ENCODE data around the gene CMTM2. TPM values are rescaled to one million over a fixed set of nuclear protein-coding genes. Genes with fewer than 3 reads are reported as not detected.

The CMTM2 gene
- total RNA-seq, 4 donors from 2014 or later: not detected

- Histone ChIP-seq H3K4me3 (no peak overlapping the region), H3K4me1 (peaks cover 0 to 17% (median 0%) of the 10 kb centered on the region in 3 donors), H3K27ac (no peak overlapping the region), H3K27me3 (no peaks in the 10 kb centered on the region), H3K36me3 (peaks cover 0 to 49% of the 10 kb centered on the region in 2 donors), H3K9me3 (no peaks in the 10 kb centered on the region)
- 80 to 83% methylated on average over 1 of the region's 2 CpGs for WGBS, 2 donors (ENCODE audit: low coverage in 1 of 2)
- TF ChIP-seq EP300 (IDR thresholded peaks at IDR 0.05) (no peak), POLR2AphosphoS5 (IDR thresholded peaks at IDR 0.05) (no peak), CTCF (IDR thresholded peaks at IDR 0.05) (no peak), POLR2A (IDR thresholded peaks at IDR 0.05) (no peak)
- ATAC-seq: no peak
Measured at GRCh38 chr16:66617010-66617434, 37.8 kb downstream of the CMTM2 start.

- no peak overlapping the region for H3K4me3 ChIP-seq
- 52 to 77% methylated on average over 6 to 7 of the region's 7 CpGs for WGBS, 2 donors (ENCODE audit: low coverage in 1 of 2)
- no peak overlapping the region for H3K27ac ChIP-seq
- no peak for ATAC-seq
- H3K9me3 ChIP-seq: no peaks in the 10 kb centered on the region
- TF ChIP-seq POLR2AphosphoS5 (IDR thresholded peaks at IDR 0.05) (no peak), POLR2A (IDR thresholded peaks at IDR 0.05) (no peak), CTCF (IDR thresholded peaks at IDR 0.05) (no peak), EP300 (IDR thresholded peaks at IDR 0.05) (no peak)
- peaks cover 0 to 49% of the 10 kb centered on the region in 2 donors for H3K36me3 ChIP-seq
- no peaks in the 10 kb centered on the region for H3K27me3 ChIP-seq
- peaks cover 0 to 17% (median 0%) of the 10 kb centered on the region in 3 donors for H3K4me1 ChIP-seq
Measured at GRCh38 chr16:66617728-66618127, 38.5 kb downstream of the CMTM2 start.

- WGBS, 2 donors (ENCODE audit: low coverage in 1 of 2): 27 to 30% methylated on average over 4 to 7 of the region's 10 CpGs
- no peak for TF ChIP-seq POLR2AphosphoS5 (IDR thresholded peaks at IDR 0.05)
- TF ChIP-seq POLR2A (IDR thresholded peaks at IDR 0.05): no peak
- no peak for TF ChIP-seq EP300 (IDR thresholded peaks at IDR 0.05)
- no peak for TF ChIP-seq CTCF (IDR thresholded peaks at IDR 0.05)
- ATAC-seq: peak; percentile 80
- H3K36me3 ChIP-seq: peaks cover 0 to 44% of the 10 kb centered on the region in 2 donors
- peaks cover 0 to 17% (median 0%) of the 10 kb centered on the region in 3 donors for H3K4me1 ChIP-seq
- H3K27ac ChIP-seq: peak overlapping the region in 1 of 4 donors; percentile 45
- H3K4me3 ChIP-seq: no peak overlapping the region
- H3K9me3 ChIP-seq: no peaks in the 10 kb centered on the region
- no peaks in the 10 kb centered on the region for H3K27me3 ChIP-seq
Measured at GRCh38 chr16:66618588-66619375, 39.5 kb downstream of the CMTM2 start.

DNA sequence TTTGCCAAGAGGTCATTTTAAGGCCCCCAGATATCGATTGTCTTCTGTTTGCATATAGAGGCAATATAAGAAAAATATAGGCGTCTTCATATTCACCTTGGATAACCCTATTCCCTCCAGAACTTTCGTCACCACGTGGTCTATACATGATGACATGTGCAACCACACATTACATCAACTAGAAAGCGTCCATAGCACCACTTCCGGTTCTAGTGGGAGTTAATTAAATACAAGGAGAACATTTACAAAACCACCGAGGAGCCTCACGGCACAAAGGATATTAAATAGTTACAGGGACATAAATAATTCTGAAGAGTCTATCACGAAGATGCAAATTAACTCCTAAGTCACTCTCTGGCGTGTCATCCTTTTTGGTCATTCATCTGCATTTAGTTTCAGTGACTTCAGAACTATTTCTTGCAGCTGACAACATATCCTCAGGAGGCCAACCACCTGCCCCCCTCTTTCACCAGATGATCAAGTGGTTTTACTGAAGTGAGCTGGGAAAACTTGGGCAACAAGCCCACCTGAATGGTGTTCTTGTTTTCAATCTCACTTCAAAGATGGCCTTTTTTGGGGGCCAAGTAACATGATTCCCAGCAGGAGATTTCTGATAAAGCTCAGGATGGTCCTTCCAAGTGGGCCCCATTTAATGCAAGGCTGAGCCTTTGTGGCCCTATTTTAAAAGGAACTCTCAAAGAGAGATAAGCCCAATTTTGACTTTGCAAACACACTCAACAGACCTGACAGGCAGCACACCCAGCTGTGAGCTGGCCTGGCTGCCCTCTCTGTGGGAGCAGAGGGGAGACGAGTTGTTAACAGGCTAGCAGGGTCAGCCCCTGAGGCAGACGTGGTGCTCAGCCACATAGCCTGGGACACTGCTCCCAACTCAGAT, 40.5 kb downstream of the CMTM2 start:
- no peak for TF ChIP-seq CTCF (IDR thresholded peaks at IDR 0.05)
- no peak for TF ChIP-seq POLR2A (IDR thresholded peaks at IDR 0.05)
- no peak for TF ChIP-seq EP300 (IDR thresholded peaks at IDR 0.05)
- TF ChIP-seq POLR2AphosphoS5 (IDR thresholded peaks at IDR 0.05): no peak
- Histone ChIP-seq H3K27me3 (no peaks in the 10 kb centered on the region), H3K4me3 (no peak overlapping the region), H3K4me1 (peaks cover 0 to 17% (median 0%) of the 10 kb centered on the region in 3 donors), H3K36me3 (peaks cover 0 to 34% of the 10 kb centered on the region in 2 donors), H3K27ac (no peak overlapping the region), H3K9me3 (no peaks in the 10 kb centered on the region)
- WGBS, 2 donors (ENCODE audit: low coverage in 1 of 2): 67 to 83% methylated on average over 9 to 10 of the region's 12 CpGs
- no peak for ATAC-seq
